A673 (cell line): ENCODE results near the gene ZBED2.

Source experiments
- CTCF ChIP-seq: fragments of 300-800, 200-600 bp; sonication (generic); conservative IDR thresholded peaks from 2 replicates; pipeline ENCODE4 v1.5.1; 2017; ENCODE audit warnings: low read depth, mild to moderate bottlenecking, antibody characterized with exemption, low read length, moderate library complexity, mixed read lengths
- EZH2 ChIP-seq: fragments of 200-600 bp; sonication (generic); IDR thresholded peaks from 2 replicates; pipeline ENCODE4 v1.6.1; 2017; ENCODE audit warnings: borderline replicate concordance, low read depth, mild to moderate bottlenecking, mixed read lengths, antibody characterized with exemption, low read length; ENCODE audit not compliant: poor library complexity, severe bottlenecking

GRCh38 chr3:111608383-111608782, 13.2 kb upstream of the ZBED2 start:
- no peak for TF ChIP-seq CTCF
- TF ChIP-seq EZH2 = no peak
